K562 (cell line): ENCODE data around the gene GIMAP7. TPM values are rescaled to one million over a fixed set of nuclear protein-coding genes. Genes with fewer than 3 reads are reported as not detected.

Experiments used
- ATAC-seq: fragments of 200-7000 bp; cut with Tn5 transposase; 3 replicates; pipeline ENCODE4 v1.9.1; 2020; ENCODE audit warnings: moderate library complexity
- BruUV-seq: library from RNA; stranded (reverse); fragments of 400-500 nt; replicated peaks from 2 replicates; lab custom pipeline; 2021; lab: Mats Ljungman, UMichigan
- CTCF ChIA-PET: fragments of 300-600 bp; formaldehyde crosslinking; extraction: SDS; loops from one replicate; lab custom pipeline; 2021; ENCODE audit warnings: low intra/inter-chr PET ratio; lab: Yijun Ruan, JAX
- POLR2A ChIA-PET: fragments of 300-600, 350-650 bp; sonication (Branson Sonifier 250); formaldehyde crosslinking; extraction: SDS; loops from one replicate; lab custom pipeline; 2021; ENCODE audit warnings: antibody characterized with exemption, inconsistent platforms; lab: Yijun Ruan, JAX
- DNase-seq, 4 experiments: peaks; one replicate each; pipeline versions ENCODE4 v3.0.0 to v3.0.0-alpha.2; 2011 to 2018; ENCODE audit warnings: low spot score in 3 of 4, mixed read lengths in 3 of 4; ENCODE audit errors: extremely low read depth in 1 of 4
- FAIRE-seq: peaks from 2 replicates; lab custom pipeline; 2011; peaks lifted over from hg19 to GRCh38; lab: Jason Lieb, UNC
- H2AFZ ChIP-seq: 2 replicates; pipeline ENCODE4 v1.6.0; 2011; ENCODE audit warnings: low read depth, low read length, control low read depth, inconsistent platforms
- H3K27ac ChIP-seq: fragments of 200-600 bp; 3 replicates; pipeline ENCODE4 v1.8.0; 2011; ENCODE audit warnings: low read depth, mild to moderate bottlenecking, control low read depth, inconsistent platforms, low read length, moderate library complexity, mixed read lengths; ENCODE audit errors: extremely low read depth
- H3K27me3 ChIP-seq, 2 experiments: fragments of 300-600 bp in 1 of 2; 2 replicates in 1 of 2; 3 replicates in 1 of 2; pipeline versions ENCODE4 v1.6.0 to v1.8.0; 2011; ENCODE audit warnings: inconsistent platforms in 2 of 2, low read length in 2 of 2, mild to moderate bottlenecking in 1 of 2, mixed read lengths in 1 of 2, moderate library complexity in 1 of 2; ENCODE audit not compliant: control insufficient read depth in 2 of 2, insufficient read depth in 2 of 2
- H3K36me3 ChIP-seq: fragments of 300-600 bp; 3 replicates; pipeline ENCODE4 v1.8.0; 2011; ENCODE audit warnings: mild to moderate bottlenecking, low read length, inconsistent platforms; ENCODE audit not compliant: control insufficient read depth, insufficient read depth
- H3K4me1 ChIP-seq, 2 experiments: fragments of 200-600 bp in 1 of 2; replicated peaks in 1 of 2; 2 replicates in 1 of 2; 3 replicates in 1 of 2; pipeline versions ENCODE4 v1.5.1 to v1.8.0; 2011; ENCODE audit warnings: inconsistent platforms in 2 of 2, low read length in 2 of 2, mild to moderate bottlenecking in 1 of 2, mixed read lengths in 1 of 2, moderate library complexity in 1 of 2; ENCODE audit not compliant: control insufficient read depth in 2 of 2, insufficient read depth in 2 of 2
- H3K4me2 ChIP-seq: 2 replicates; pipeline ENCODE4 v1.6.1; 2011; ENCODE audit warnings: low read length, control low read depth, inconsistent platforms, mixed read lengths; ENCODE audit not compliant: insufficient read depth
- H3K4me3 ChIP-seq: fragments of 200-600 bp; sonication (generic), shearing (Covaris generic); 2 replicates; pipeline ENCODE4 v1.5.1; 2016; ENCODE audit warnings: control low read depth, inconsistent platforms
- H3K79me2 ChIP-seq: fragments of 200-600 bp; 3 replicates; pipeline ENCODE4 v1.8.0; 2011; ENCODE audit warnings: low read length, inconsistent platforms; ENCODE audit not compliant: control insufficient read depth, insufficient read depth
- H3K9ac ChIP-seq, 2 experiments: 2 replicates each; pipeline versions ENCODE4 v1.6.0 to v1.6.1; 2011; ENCODE audit warnings: low read depth in 2 of 2, low read length in 2 of 2, control low read depth in 1 of 2, inconsistent platforms in 1 of 2, mild to moderate bottlenecking in 1 of 2, mixed read lengths in 1 of 2; ENCODE audit not compliant: insufficient read depth in 1 of 2
- H3K9me1 ChIP-seq: one replicate; pipeline ENCODE4 v1.6.0; 2011; ENCODE audit warnings: inconsistent platforms, mild to moderate bottlenecking, low read length, moderate library complexity; ENCODE audit not compliant: control insufficient read depth, insufficient read depth
- H3K9me3 ChIP-seq: replicated peaks from 2 replicates; pipeline ENCODE4 v1.5.1; 2011; ENCODE audit warnings: low read depth, low read length, inconsistent platforms; ENCODE audit not compliant: control insufficient read depth, insufficient read depth
- H4K20me1 ChIP-seq: replicated peaks from 2 replicates; pipeline ENCODE4 v1.6.1; 2011; ENCODE audit warnings: low read length, inconsistent platforms, mixed read lengths; ENCODE audit not compliant: control insufficient read depth, insufficient read depth
- AFF1 ChIP-seq, 2 experiments: fragments of 450-650 bp; IDR thresholded peaks; 2 replicates each; pipeline ENCODE4 v1.6.1; 2018; ENCODE audit warnings: mild to moderate bottlenecking in 2 of 2, low read depth in 1 of 2; ENCODE audit not compliant: partially characterized antibody in 2 of 2
- GATA2 ChIP-seq: sonication (generic); formaldehyde crosslinking; IDR thresholded peaks from 2 replicates; pipeline ENCODE4 v1.4.0; 2020; ENCODE audit warnings: mild to moderate bottlenecking, missing genetic modification reagents
- MECOM ChIP-seq: fragments of 250-450 bp; sonication (Bioruptor Pico); IDR thresholded peaks from 2 replicates; pipeline ENCODE4 v1.8.0; 2022; ENCODE audit warnings: inconsistent platforms
- NUFIP1 ChIP-seq: fragments of 450-650 bp; IDR thresholded peaks from 2 replicates; pipeline ENCODE4 v1.6.1; 2018; ENCODE audit not compliant: partially characterized antibody
- POLR2B ChIP-seq: fragments of 450-650 bp; IDR thresholded peaks from 2 replicates; pipeline ENCODE4 v1.6.1; 2018; ENCODE audit warnings: low read depth; ENCODE audit not compliant: partially characterized antibody
- SMARCC2 ChIP-seq: fragments of 450-650 bp; IDR thresholded peaks from 2 replicates; pipeline ENCODE4 v1.6.1; 2017; ENCODE audit warnings: antibody characterized with exemption, moderate library complexity, mild to moderate bottlenecking, low read depth
- ZBTB34 ChIP-seq: fragments of 250-450 bp; sonication (Bioruptor Pico); IDR thresholded peaks from 2 replicates; pipeline ENCODE4 v1.8.0; 2021; ENCODE audit warnings: mild to moderate bottlenecking, moderate library complexity
- ZKSCAN1 ChIP-seq: fragments of 150-350 bp; IDR thresholded peaks from 2 replicates; pipeline ENCODE4 v1.6.1; 2016; ENCODE audit warnings: low read depth, low read length
- ZNF133 ChIP-seq: fragments of 250-450 bp; sonication (Bioruptor Pico); IDR thresholded peaks from 2 replicates; pipeline ENCODE4 v1.4.0; 2020; ENCODE audit warnings: mild to moderate bottlenecking
- ZNF395 ChIP-seq: fragments of 200-800 bp; sonication (Bioruptor generic); IDR thresholded peaks from 2 replicates; pipeline ENCODE4 v1.6.1; 2017; ENCODE audit warnings: missing genetic modification characterization, missing compliant biosample characterization
- ZNF639 ChIP-seq, 2 experiments: fragments of 200-800 bp in 1 of 2; sonication (Bioruptor generic) in 1 of 2; sonication (generic) in 1 of 2; formaldehyde crosslinking in 1 of 2; IDR thresholded peaks in 1 of 2; conservative IDR thresholded peaks in 1 of 2; 2 replicates each; pipeline versions ENCODE4 v1.5.0 to v1.6.1; 2016 to 2020; ENCODE audit warnings: missing compliant biosample characterization in 1 of 2, missing genetic modification characterization in 1 of 2, missing genetic modification reagents in 1 of 2
- WGBS: fragments of 100-300 bp; shearing (Covaris generic); methylation state at CpG from one replicate; pipeline ENCODE4 v1.1.6; 2016; ENCODE audit warnings: low coverage, mixed read lengths; ENCODE audit not compliant: insufficient coverage; ENCODE audit errors: missing lambda C conversion rate; 5-methylcytosine and 5-hydroxymethylcytosine counted together
- in situ Hi-C: fragments of 300-500 bp; cut with MboI; formaldehyde crosslinking; loops from 4 replicates; pipeline ENCODE4 v1.15.0; 2018; ENCODE audit warnings: inconsistent platforms, mixed read lengths
- intact Hi-C: fragments of 100-400 bp; cut with micrococcal nuclease; formaldehyde crosslinking; loops from 2 replicates; pipeline ENCODE4 v1.14.2; 2022
- polyA plus RNA-seq, 8 experiments: library from polyadenylated mRNA; depleted of rRNA in 4 of 8; stranded (reverse) in 5 of 8; unstranded in 3 of 8; fragments of >200 nt; fragmentation: Nextera tagmentation in 2 of 8; fragmentation: Illumina TruSeq in 1 of 8; extraction: Ambion mirVana in 2 of 8; extraction: Trizol in 1 of 8; gene quantifications; 2 replicates each; pipeline versions ENCODE4 v1.2.1 to v1.2.3, GENCODE V29; 2011 to 2014; ENCODE audit warnings: inconsistent platforms in 1 of 8, missing spikeins in 1 of 8
- total RNA-seq, 7 experiments: library from RNA; depleted of rRNA in 6 of 7; stranded (reverse); fragments of >200 nt in 6 of 7; fragmentation: Illumina TruSeq in 2 of 7; extraction: Trizol in 2 of 7; gene quantifications; 2 replicates each; pipeline versions ENCODE4 v1.2.1 to v1.2.3, GENCODE V29; 2011 to 2021; ENCODE audit warnings: low replicate concordance in 1 of 7

The GIMAP7 gene
- total and polyA plus RNA-seq, 9 of the 15 experiments (the other 6 are each of a cell fraction or from before 2014, with no cell fraction given): 0.42 TPM; not detected in 8

GRCh38 chr7:150567871-150568301 lies 53.2 kb downstream of the GIMAP7 start (continued):
- no peak for TF ChIP-seq AFF1 (IDR thresholded peaks at IDR 0.05; ENCODE audit: low read depth in 1 of 2, partially characterized antibody in 2 of 2)
- no peak for TF ChIP-seq GATA2 (CRISPR knock-in tag)
- TF ChIP-seq SMARCC2: no peak

- no peak for ATAC-seq
Measured at GRCh38 chr7:150568714-150569113, 54.0 kb downstream of the GIMAP7 start.

More at GRCh38 chr7:150568714-150569113, 54.0 kb downstream of the GIMAP7 start:
- no peak for DNase-seq
- TF ChIP-seq NUFIP1 (no peak), ZKSCAN1 (no peak), ZNF395 (CRISPR knock-in tag) (no peak), ZNF639 (CRISPR knock-in tag; conservative IDR thresholded peaks at IDR 0.05 in 1 of 2, IDR thresholded peaks at IDR 0.05 in 1 of 2) (no peak), MECOM (no peak), ZBTB34 (CRISPR knock-in tag) (no peak), POLR2B (no peak), ZNF133 (no peak)
- ChIA-PET POLR2A (no interaction called here), CTCF (no interaction called here)
- 0% methylated on average over 2 of the region's 2 CpGs for WGBS
- BruUV-seq: no TSS peak
- peaks cover 0 to 24% of the 10 kb centered on the region in 2 experiments; a peak in 3 of 5 replicates for H3K27me3 ChIP-seq
- no peak overlapping the region for H3K4me3 ChIP-seq
- no peak for FAIRE-seq
- no peak overlapping the region for H2AFZ ChIP-seq
- no peaks in the 10 kb centered on the region for H3K9me1 ChIP-seq
- in situ Hi-C loops: no loop called here
- H4K20me1 ChIP-seq: no peaks in the 10 kb centered on the region
- no peak overlapping the region for H3K4me2 ChIP-seq
- intact Hi-C loops: loop anchor here (5.0 kb wide), 1 partner anchor 121 kb away; no protein-coding TSS in a partner anchor
- H3K4me1 ChIP-seq: no peaks in the 10 kb centered on the region
- no peaks in the 10 kb centered on the region for H3K79me2 ChIP-seq
- H3K9ac ChIP-seq: no peak overlapping the region
- H3K27ac ChIP-seq: no peak overlapping the region
- H3K9me3 ChIP-seq: no peaks in the 10 kb centered on the region
- H3K36me3 ChIP-seq: no peaks in the 10 kb centered on the region
